Stimulated activated CD4-positive, alpha-beta T cell treated with anti-CD3 and anti-CD28 coated beads, Interleukin-1b, Interleukin-23, amount 100 ng/mL, for 1 hour (primary cell): ENCODE results near the gene FAF1.
A peak's percentile ranks its signal among the peaks of the same experiment; 100 is the strongest.

Experiments used
- DNase-seq, 2 donors: peaks; one replicate each; pipeline ENCODE4 v3.0.0-alpha.2; 2020; ENCODE audit warnings: low read depth in 2 of 2

FAF1 gene

GRCh38 chr1:50978144-50978851, 18.2 kb upstream of the FAF1 start:
- no peak for DNase-seq

DNA sequence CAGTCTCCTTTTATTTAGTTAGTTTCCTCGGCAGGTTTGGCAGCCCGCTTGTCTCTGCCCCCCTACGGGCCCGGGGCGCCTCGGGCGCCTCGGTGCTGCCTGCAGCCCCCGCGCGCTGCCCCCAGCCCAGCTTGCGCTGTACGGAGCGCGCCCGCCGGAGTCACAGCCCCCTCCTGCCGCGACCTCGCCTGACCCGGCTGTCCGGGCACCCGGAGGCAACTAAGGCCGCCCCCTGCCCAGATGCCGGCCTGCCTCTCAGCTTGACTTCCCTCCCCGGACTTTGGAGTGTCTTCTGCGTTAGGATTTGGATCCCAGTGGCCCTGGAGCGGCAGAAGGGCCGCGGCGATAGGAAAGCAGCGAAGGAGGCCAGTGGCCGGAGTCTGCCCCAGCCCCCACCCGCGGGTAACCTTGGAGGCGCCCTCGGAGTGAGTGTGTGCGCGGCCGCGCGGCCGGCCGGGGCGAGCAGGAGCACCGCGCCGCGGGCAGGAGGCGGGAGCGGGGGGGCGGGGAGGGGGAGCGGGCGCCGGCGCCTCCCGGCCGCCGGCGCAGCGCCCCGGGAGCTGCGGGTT, 17.6 kb upstream of the FAF1 start:
- DNase-seq, result no peak

DNA sequence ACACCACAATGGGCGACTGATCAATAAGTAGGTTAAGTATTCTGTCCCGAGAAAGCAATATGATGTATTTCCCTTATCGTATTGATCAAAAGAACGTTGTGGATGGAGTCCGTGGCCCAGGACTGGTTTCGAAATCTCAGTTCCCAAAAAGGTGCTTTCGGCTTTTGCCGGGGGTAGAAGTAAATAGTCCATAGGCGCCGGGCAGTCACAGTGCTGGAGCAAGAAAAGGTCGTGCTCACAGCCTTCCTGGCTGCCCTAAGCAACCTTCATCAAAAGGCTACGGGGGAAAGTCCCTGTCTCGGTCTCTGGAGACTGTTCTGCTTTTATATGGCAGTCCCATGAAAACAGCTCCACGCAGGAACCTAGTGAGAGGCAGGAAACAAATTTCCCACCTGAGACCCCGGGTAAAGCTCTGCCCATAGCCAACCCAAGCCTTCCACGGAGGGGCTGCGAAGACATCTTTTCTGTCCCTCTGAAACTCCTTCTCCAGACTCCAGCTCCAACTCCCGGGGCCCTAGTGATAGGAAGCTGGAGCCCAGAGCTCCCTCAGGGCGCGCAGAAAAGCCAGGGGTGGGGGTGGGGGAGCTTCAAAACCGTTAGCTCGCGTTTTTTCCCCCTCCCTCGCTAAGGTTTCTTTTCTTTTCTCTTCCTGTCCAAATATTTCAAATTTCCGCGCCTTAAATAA, 17.0 kb upstream of the FAF1 start:
- DNase-seq, result no peak

DNA sequence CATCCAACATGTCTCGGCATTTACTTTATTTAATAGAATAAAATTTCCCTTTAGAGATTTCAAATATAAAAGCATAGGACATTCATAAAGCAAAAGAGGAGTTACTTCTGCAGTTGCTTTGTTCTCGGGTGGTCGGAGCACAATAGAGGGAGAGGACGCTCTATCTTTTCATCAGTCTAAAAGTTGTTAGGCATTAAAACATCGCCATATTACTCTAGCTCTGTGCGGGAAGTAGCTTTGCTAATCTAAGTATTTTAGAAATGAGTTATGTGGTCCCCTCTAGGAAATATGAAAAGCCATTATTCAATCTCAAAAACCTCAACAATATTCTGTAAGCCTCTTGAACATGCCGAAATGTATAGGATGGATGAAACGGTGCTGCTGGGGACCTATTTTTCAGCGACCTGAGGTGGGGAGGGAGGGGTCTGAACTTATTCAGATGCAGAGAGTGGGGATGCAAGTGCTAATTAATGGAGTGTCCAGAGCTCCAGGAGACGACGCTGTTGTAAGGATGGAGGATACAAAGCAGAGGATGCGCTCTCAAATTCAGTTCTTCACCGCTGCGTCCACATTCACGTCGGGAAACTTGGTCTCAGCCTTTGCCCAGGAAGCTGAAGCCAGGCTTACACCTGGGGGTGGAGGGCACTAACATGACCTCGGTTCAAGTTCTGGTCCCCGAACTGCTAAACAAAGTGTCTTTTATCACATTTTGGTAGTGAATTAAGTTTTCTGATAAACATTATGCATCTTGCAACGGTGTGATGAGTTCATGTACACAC, 16.2 kb upstream of the FAF1 start:
- no peak for DNase-seq

DNA sequence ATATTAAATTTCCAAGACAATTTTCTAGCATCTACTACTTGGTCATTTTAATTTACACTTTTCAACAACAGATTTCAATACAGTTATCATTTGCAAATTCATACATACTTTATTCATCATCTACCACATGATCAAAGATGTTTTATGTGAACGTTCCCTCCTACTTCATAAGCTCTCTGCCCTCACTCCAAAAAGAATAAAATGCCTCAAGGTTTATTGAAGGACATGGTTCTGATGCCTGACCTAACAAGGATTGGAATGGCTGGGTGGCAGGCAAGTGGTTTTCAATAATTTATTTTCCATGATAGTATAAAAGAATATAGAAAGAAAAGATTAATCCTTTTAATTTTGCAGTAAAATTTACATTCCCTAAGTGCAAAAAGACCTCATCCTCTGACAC, 15.4 kb upstream of the FAF1 start:
- DNase-seq, result no peak

GRCh38 chr1:50974618-50974935, 14.5 kb upstream of the FAF1 start:
- DNase-seq, result no peak

GRCh38 chr1:50973875-50974617, 14.0 kb upstream of the FAF1 start:
- no peak for DNase-seq

DNA sequence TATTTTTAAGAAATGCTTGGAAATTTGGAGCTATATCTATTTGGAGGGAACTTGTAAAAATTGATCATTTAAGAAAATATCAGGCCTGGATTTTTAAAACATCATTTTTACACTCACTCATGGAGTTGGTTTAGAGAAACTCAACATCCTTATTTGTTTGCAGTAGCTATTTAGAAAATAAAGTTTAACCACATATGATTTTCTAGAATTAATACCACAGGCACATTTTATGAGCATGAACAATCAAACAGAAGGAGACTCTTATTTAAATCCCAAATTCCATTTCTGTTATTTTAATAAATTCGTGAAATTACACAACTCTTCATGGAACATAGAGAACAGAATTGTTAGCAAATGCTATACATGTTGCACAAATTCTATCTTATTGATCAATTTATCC, 13.2 kb upstream of the FAF1 start:
- DNase-seq, result no peak

- DNase-seq, result no peak
Observed at GRCh38 chr1:50972766-50973165, 12.7 kb upstream of the FAF1 start.

- no peak for DNase-seq
Observed at GRCh38 chr1:50971748-50972305, 11.8 kb upstream of the FAF1 start.

DNA sequence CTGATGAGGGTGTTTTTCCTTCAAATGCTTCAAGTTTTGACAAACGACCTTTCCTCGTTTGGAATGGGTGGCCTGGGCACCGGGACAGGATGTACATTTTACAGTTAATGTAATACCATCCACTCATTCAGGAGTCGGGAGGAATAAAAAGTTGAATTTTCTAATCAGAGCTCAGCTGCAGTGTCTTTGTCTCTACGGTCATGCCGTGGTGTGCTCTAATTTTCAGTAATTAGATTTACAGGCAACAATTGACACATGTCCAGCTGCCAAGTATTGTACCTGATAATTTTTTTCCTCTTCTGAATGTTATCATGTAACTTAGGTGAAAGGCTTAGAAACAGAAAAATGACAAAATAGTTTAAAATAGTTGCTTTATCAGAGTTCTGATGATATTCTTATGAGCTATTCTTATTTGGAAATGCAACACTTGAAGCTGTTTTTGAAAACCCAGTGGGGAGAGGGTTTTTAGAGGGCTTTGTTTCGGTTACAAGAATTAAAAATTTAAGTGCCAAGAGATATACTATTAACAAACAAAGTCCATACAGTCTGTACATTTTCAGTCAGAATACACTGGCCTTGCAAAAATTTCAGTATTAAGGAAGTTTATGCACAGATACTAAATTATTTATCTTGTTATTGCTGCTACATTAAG, 11.0 kb upstream of the FAF1 start:
- DNase-seq, result no peak

DNA sequence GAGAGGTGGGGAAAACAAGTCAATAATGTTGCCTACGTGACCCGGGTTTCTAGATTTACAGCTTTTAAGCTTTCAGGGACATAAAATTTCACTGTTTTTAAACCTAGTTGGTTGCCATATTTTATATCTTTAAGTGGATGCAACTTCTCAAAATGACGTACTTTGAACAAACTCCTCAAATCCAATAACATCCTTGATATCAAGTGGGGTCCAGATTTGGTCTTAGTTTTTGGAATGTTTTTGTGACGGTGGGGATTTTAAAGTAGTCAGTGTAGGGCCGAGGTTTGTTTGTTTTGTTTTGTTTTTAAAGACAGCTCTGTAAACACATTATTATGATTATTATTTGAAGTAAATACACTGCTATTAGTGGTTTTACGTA, 10.4 kb upstream of the FAF1 start:
- no peak for DNase-seq

GRCh38 chr1:50969611-50970508, 9.8 kb upstream of the FAF1 start, which contains the start of gene CDKN2C:
TSS of gene CDKN2C (plus strand) at chr1:50970245. CDS start at chr1:50970369, 124 bp downstream.
- no peak for DNase-seq

GRCh38 chr1:50968821-50969610, 8.9 kb upstream of the FAF1 start:
- no peak for DNase-seq

- DNase-seq, result peak; percentile 50 to 57
Observed at GRCh38 chr1:50968158-50968820, 8.2 kb upstream of the FAF1 start.

DNA sequence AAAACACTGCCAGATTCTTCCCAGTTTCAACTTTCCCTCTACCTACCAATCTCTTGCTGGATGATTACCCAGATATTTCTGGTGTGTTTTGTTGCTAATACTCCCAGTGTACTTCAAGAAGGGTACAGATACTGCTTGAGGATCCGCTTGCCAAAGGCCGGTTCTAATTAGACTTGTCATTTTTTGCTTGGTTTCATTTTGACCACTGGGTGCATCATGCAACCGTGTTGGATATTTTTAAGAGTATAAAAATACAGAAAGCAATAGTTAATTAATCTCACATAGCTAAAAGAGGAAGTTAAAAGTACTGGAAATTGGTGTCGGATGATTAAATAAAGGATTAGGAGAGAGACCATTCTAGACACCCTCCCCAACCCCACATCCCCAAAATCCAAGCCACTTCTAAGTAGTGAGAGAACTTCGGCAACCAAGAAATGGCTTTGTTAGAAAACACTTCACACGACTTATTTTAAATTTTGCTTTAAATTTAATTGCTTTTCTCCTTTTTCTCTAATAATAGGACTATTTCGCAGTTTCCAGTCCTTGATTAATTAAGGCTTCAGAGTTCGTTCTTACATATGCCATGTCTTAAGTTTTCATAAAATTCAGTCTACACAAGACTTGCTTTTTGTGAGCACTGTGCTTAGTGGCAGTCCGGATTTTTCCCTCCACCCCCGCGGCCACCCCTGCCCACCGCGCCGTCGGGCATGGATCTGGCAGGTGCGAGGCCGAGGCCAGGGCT, 7.5 kb upstream of the FAF1 start:
- DNase-seq, result no peak

DNA sequence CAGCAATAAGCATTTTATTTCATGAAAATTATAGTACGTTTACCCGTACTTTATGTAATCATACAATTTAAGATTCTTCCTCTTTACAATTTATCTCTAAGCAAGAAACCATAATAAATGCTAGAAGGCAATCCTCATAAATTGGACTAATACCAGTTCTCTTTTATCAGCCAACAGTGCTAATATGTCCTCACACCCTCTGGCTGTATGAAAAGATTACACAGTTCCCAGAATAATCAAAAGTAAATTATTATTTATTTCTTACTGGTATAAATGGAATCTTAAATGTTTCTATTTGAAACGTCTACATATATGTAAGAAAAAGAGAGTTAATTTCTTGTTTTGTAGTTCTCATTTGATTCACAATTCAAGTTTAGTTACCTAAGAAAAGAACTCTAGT, 6.9 kb upstream of the FAF1 start:
- no peak for DNase-seq

GRCh38 chr1:50964863-50965262, 4.8 kb upstream of the FAF1 start:
- DNase-seq, result no peak
